WTC11 (cell line): ENCODE data around the gene ZEB2. TPM values are rescaled to one million over a fixed set of nuclear protein-coding genes. Genes with fewer than 3 reads are reported as not detected.

Source experiments
- ATAC-seq: fragments of 200-7000 bp; cut with Tn5 transposase; 2 replicates; pipeline ENCODE4 v1.10.0; 2021; ENCODE audit warnings: mild to moderate bottlenecking, moderate library complexity
- CTCF ChIA-PET: fragments of 300-600 bp; sonication (Branson Sonifier 250); formaldehyde crosslinking; loops from one replicate; lab custom pipeline; 2021; ENCODE audit warnings: antibody characterized with exemption; lab: Charles Lee
- POLR2A ChIA-PET: fragments of 350-600 bp; sonication (Branson Sonifier 250); formaldehyde crosslinking; loops from one replicate; lab custom pipeline; 2021; ENCODE audit warnings: antibody characterized with exemption; lab: Charles Lee
- DNase-seq: peaks from one replicate; pipeline ENCODE4 v3.0.0; 2021; ENCODE audit warnings: low spot score
- H3K27ac Mint-ChIP-seq: 2 replicates; pipeline ENCODE4 v1.8.0; 2021; ENCODE audit warnings: mixed read lengths
- H3K27me3 Mint-ChIP-seq: 2 replicates; pipeline ENCODE4 v1.8.0; 2021; ENCODE audit warnings: low read depth, mild to moderate bottlenecking, moderate library complexity, mixed read lengths
- H3K36me3 Mint-ChIP-seq: 2 replicates; pipeline ENCODE4 v1.8.0; 2021; ENCODE audit warnings: mixed read lengths
- H3K4me1 Mint-ChIP-seq: 2 replicates; pipeline ENCODE4 v1.8.0; 2022; ENCODE audit warnings: mixed read lengths
- H3K4me3 Mint-ChIP-seq: 2 replicates; pipeline ENCODE4 v1.8.0; 2021; ENCODE audit warnings: mild to moderate bottlenecking, moderate library complexity, mixed read lengths
- H3K9me3 Mint-ChIP-seq: 2 replicates; pipeline ENCODE4 v1.8.0; 2021; ENCODE audit warnings: mixed read lengths
- E2F1 ChIP-seq: sonication (generic); formaldehyde crosslinking; IDR thresholded peaks from 2 replicates; pipeline ENCODE4 v1.8.0; 2022; ENCODE audit warnings: mild to moderate bottlenecking, missing genetic modification reagents
- GRHL2 ChIP-seq: fragments of 250-450 bp; sonication (Bioruptor Pico); IDR thresholded peaks from 2 replicates; pipeline ENCODE4 v1.8.0; 2022; ENCODE audit warnings: mild to moderate bottlenecking, moderate library complexity; ENCODE audit not compliant: insufficient replicate concordance, severe bottlenecking
- IRF2 ChIP-seq: sonication (generic); formaldehyde crosslinking; IDR thresholded peaks from 2 replicates; pipeline ENCODE4 v1.8.0; 2022; ENCODE audit warnings: low read depth, missing genetic modification reagents, borderline replicate concordance
- NR1H2 ChIP-seq: sonication (generic); formaldehyde crosslinking; IDR thresholded peaks from 2 replicates; pipeline ENCODE4 v1.9.0; 2021; ENCODE audit warnings: mild to moderate bottlenecking, moderate library complexity, missing genetic modification reagents
- NR2C2 ChIP-seq: sonication (generic); formaldehyde crosslinking; IDR thresholded peaks from 2 replicates; pipeline ENCODE4 v1.8.0; 2022; ENCODE audit warnings: mild to moderate bottlenecking, missing genetic modification reagents
- SMAD4 ChIP-seq: sonication (generic); formaldehyde crosslinking; IDR thresholded peaks from 2 replicates; pipeline ENCODE4 v1.8.0; 2022; ENCODE audit warnings: mild to moderate bottlenecking, missing genetic modification reagents
- USF2 ChIP-seq: sonication (generic); formaldehyde crosslinking; IDR thresholded peaks from 2 replicates; pipeline ENCODE4 v1.8.1; 2023; ENCODE audit warnings: mild to moderate bottlenecking, missing genetic modification reagents, moderate library complexity
- ZBTB21 ChIP-seq: sonication (generic); formaldehyde crosslinking; IDR thresholded peaks from 2 replicates; pipeline ENCODE4 v1.8.1; 2023; ENCODE audit warnings: mild to moderate bottlenecking, missing genetic modification reagents, borderline replicate concordance
- ZNF423 ChIP-seq: fragments of 250-450 bp; sonication (Bioruptor Pico); IDR thresholded peaks from 2 replicates; pipeline ENCODE4 v2.1.2; 2022; ENCODE audit warnings: mild to moderate bottlenecking, moderate library complexity
- total RNA-seq: library from RNA; stranded (reverse); gene quantifications from 3 replicates; pipeline ENCODE4 v1.2.3, GENCODE V29; 2021
- TF ChIP-seq, protein P1 (sequence below): sonication (generic); formaldehyde crosslinking; IDR thresholded peaks from 2 replicates; pipeline ENCODE4 v1.8.0; 2023; ENCODE audit warnings: mild to moderate bottlenecking, missing genetic modification reagents
- TF ChIP-seq, protein P2 (sequence below): sonication (generic); formaldehyde crosslinking; IDR thresholded peaks from 2 replicates; pipeline ENCODE4 v1.8.0; 2022; ENCODE audit warnings: mild to moderate bottlenecking, missing genetic modification reagents
- TF ChIP-seq, protein P3 (sequence below): fragments of 250-450 bp; sonication (Bioruptor Pico); IDR thresholded peaks from 2 replicates; pipeline ENCODE4 v1.9.0; 2021; ENCODE audit warnings: mild to moderate bottlenecking, borderline replicate concordance

ZEB2 gene
- total RNA-seq, 1 experiment from 2014 or later, result 0.42 TPM

DNA sequence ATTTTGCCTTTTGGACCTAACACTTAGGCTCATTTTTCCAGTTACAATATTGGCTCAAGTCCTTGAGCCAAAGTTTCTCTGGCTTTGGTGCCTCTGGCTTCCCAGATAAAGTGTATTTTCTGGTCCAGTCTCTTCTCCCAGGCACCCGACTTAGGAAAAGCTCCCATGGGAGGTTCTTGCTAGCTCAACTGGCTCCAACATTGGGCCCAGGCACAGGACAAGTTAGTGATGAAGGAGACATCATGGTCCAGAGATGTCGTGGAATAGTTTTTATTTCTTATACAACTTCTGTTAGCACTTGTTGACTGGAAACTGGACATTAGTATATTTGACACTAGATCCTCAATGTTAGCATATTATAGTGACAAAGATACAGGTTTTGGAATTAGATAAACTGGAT lies 8.2 kb upstream of the ZEB2 start (continued):
- TF ChIP-seq, protein P1, sequence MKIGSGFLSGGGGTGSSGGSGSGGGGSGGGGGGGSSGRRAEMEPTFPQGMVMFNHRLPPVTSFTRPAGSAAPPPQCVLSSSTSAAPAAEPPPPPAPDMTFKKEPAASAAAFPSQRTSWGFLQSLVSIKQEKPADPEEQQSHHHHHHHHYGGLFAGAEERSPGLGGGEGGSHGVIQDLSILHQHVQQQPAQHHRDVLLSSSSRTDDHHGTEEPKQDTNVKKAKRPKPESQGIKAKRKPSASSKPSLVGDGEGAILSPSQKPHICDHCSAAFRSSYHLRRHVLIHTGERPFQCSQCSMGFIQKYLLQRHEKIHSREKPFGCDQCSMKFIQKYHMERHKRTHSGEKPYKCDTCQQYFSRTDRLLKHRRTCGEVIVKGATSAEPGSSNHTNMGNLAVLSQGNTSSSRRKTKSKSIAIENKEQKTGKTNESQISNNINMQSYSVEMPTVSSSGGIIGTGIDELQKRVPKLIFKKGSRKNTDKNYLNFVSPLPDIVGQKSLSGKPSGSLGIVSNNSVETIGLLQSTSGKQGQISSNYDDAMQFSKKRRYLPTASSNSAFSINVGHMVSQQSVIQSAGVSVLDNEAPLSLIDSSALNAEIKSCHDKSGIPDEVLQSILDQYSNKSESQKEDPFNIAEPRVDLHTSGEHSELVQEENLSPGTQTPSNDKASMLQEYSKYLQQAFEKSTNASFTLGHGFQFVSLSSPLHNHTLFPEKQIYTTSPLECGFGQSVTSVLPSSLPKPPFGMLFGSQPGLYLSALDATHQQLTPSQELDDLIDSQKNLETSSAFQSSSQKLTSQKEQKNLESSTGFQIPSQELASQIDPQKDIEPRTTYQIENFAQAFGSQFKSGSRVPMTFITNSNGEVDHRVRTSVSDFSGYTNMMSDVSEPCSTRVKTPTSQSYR (CRISPR knock-in tag), result no peak
- TF ChIP-seq, protein P2, sequence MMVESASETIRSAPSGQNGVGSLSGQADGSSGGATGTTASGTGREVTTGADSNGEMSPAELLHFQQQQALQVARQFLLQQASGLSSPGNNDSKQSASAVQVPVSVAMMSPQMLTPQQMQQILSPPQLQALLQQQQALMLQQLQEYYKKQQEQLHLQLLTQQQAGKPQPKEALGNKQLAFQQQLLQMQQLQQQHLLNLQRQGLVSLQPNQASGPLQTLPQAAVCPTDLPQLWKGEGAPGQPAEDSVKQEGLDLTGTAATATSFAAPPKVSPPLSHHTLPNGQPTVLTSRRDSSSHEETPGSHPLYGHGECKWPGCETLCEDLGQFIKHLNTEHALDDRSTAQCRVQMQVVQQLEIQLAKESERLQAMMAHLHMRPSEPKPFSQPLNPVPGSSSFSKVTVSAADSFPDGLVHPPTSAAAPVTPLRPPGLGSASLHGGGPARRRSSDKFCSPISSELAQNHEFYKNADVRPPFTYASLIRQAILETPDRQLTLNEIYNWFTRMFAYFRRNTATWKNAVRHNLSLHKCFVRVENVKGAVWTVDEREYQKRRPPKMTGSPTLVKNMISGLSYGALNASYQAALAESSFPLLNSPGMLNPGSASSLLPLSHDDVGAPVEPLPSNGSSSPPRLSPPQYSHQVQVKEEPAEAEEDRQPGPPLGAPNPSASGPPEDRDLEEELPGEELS (CRISPR knock-in tag), result no peak
- TF ChIP-seq, protein P3, sequence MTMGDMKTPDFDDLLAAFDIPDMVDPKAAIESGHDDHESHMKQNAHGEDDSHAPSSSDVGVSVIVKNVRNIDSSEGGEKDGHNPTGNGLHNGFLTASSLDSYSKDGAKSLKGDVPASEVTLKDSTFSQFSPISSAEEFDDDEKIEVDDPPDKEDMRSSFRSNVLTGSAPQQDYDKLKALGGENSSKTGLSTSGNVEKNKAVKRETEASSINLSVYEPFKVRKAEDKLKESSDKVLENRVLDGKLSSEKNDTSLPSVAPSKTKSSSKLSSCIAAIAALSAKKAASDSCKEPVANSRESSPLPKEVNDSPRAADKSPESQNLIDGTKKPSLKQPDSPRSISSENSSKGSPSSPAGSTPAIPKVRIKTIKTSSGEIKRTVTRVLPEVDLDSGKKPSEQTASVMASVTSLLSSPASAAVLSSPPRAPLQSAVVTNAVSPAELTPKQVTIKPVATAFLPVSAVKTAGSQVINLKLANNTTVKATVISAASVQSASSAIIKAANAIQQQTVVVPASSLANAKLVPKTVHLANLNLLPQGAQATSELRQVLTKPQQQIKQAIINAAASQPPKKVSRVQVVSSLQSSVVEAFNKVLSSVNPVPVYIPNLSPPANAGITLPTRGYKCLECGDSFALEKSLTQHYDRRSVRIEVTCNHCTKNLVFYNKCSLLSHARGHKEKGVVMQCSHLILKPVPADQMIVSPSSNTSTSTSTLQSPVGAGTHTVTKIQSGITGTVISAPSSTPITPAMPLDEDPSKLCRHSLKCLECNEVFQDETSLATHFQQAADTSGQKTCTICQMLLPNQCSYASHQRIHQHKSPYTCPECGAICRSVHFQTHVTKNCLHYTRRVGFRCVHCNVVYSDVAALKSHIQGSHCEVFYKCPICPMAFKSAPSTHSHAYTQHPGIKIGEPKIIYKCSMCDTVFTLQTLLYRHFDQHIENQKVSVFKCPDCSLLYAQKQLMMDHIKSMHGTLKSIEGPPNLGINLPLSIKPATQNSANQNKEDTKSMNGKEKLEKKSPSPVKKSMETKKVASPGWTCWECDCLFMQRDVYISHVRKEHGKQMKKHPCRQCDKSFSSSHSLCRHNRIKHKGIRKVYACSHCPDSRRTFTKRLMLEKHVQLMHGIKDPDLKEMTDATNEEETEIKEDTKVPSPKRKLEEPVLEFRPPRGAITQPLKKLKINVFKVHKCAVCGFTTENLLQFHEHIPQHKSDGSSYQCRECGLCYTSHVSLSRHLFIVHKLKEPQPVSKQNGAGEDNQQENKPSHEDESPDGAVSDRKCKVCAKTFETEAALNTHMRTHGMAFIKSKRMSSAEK (CRISPR knock-in tag), result no peak
- no peak for TF ChIP-seq ZBTB21 (CRISPR knock-in tag)
- TF ChIP-seq USF2, result no peak
- no peak for TF ChIP-seq E2F1 (CRISPR knock-in tag)

- ATAC-seq (no peak), DNase-seq (no peak)
- CTCF ChIA-PET, result no interaction called here
- Mint-ChIP-seq H3K36me3 (no peaks in the 10 kb centered on the region), H3K9me3 (no peaks in the 10 kb centered on the region), H3K4me3 (no peak overlapping the region), H3K27me3 (peaks cover 17% of the 10 kb centered on the region), H3K4me1 (peaks cover 31% of the 10 kb centered on the region), H3K27ac (no peak overlapping the region)
- TF ChIP-seq ZNF423 (no peak), SMAD4 (CRISPR knock-in tag) (no peak), GRHL2 (CRISPR knock-in tag) (no peak), IRF2 (no peak), NR2C2 (CRISPR knock-in tag) (no peak), NR1H2 (CRISPR knock-in tag) (no peak)
- POLR2A ChIA-PET, result no interaction called here
Measured at GRCh38 chr2:144526831-144527230, 6.9 kb upstream of the ZEB2 start.
